Endothelial cell of umbilical vein (primary cell): ENCODE measurements around the gene FRMD4A. TPM values are rescaled to one million over a fixed set of nuclear protein-coding genes. Genes with fewer than 3 reads are reported as not detected.

Experiments
- BruUV-seq: library from RNA; stranded (reverse); fragments of 400-500 nt; replicated peaks from 2 replicates; lab custom pipeline; 2021; lab: Mats Ljungman, UMichigan
- CTCF ChIA-PET: fragments of 300-600, 350-600 bp; sonication (Branson Sonifier 250); formaldehyde crosslinking; loops from one replicate; lab custom pipeline; 2021; ENCODE audit warnings: antibody characterized with exemption, inconsistent platforms; lab: Charles Lee
- POLR2A ChIA-PET: fragments of 300-600, 350-600 bp; sonication (Branson Sonifier 250); formaldehyde crosslinking; loops from one replicate; lab custom pipeline; 2021; ENCODE audit warnings: antibody characterized with exemption, inconsistent platforms; lab: Charles Lee
- DNase-seq: peaks from one replicate; pipeline ENCODE4 v3.0.0-alpha.2; 2011; ENCODE audit warnings: low read depth, low spot score
- FAIRE-seq: peaks from 2 replicates; lab custom pipeline; 2011; peaks lifted over from hg19 to GRCh38; lab: Jason Lieb, UNC
- H2AFZ ChIP-seq: 2 replicates; pipeline ENCODE4 v1.6.0; 2012; ENCODE audit warnings: low read depth, low read length, control low read depth, inconsistent platforms
- H3K27ac ChIP-seq: 2 replicates; pipeline ENCODE4 v1.5.1; 2011; ENCODE audit warnings: low read depth, mild to moderate bottlenecking, control low read depth, low read length, moderate library complexity; ENCODE audit not compliant: insufficient read depth
- H3K27me3 ChIP-seq, 2 experiments: 2 replicates each; pipeline versions ENCODE4 v1.6.0 to v1.6.1; 2011; ENCODE audit warnings: low read length in 2 of 2, mixed read lengths in 1 of 2; ENCODE audit not compliant: control insufficient read depth in 2 of 2, insufficient read depth in 2 of 2
- H3K36me3 ChIP-seq, 2 experiments: 2 replicates in 1 of 2; 3 replicates in 1 of 2; pipeline ENCODE4 v1.5.1; 2011; ENCODE audit warnings: low read length in 2 of 2, mild to moderate bottlenecking in 1 of 2, moderate library complexity in 1 of 2; ENCODE audit not compliant: control insufficient read depth in 2 of 2, insufficient read depth in 2 of 2; ENCODE audit errors: extremely low read depth in 1 of 2
- H3K4me1 ChIP-seq: 3 replicates; pipeline ENCODE4 v1.5.1; 2011; ENCODE audit warnings: mild to moderate bottlenecking, low read length; ENCODE audit not compliant: control insufficient read depth, insufficient read depth; ENCODE audit errors: extremely low read depth
- H3K4me2 ChIP-seq: 2 replicates; pipeline ENCODE4 v1.6.1; 2011; ENCODE audit warnings: low read length, control low read depth, mixed read lengths; ENCODE audit not compliant: insufficient read depth
- H3K4me3 ChIP-seq, 3 experiments: fragments of 200-600 bp in 1 of 3; sonication (generic), shearing (Covaris generic) in 1 of 3; replicated peaks in 1 of 3; 2 replicates each; pipeline ENCODE4 v1.5.1; 2011 to 2016; ENCODE audit warnings: control low read depth in 3 of 3, low read length in 3 of 3, mild to moderate bottlenecking in 2 of 3, inconsistent platforms in 1 of 3, low read depth in 1 of 3, moderate library complexity in 1 of 3; ENCODE audit not compliant: insufficient read depth in 1 of 3
- H3K79me2 ChIP-seq: 2 replicates; pipeline ENCODE4 v1.6.0; 2012; ENCODE audit warnings: low read length, inconsistent platforms; ENCODE audit not compliant: control insufficient read depth, insufficient read depth
- H3K9ac ChIP-seq: replicated peaks from 2 replicates; pipeline ENCODE3; 2011; ENCODE audit warnings: low read length, control low read depth; ENCODE audit not compliant: insufficient read depth; ENCODE audit errors: extremely low read depth
- H3K9me1 ChIP-seq: replicated peaks from 3 replicates; pipeline ENCODE4 v1.6.0; 2011; ENCODE audit warnings: mild to moderate bottlenecking, low read length; ENCODE audit not compliant: control insufficient read depth, insufficient read depth; ENCODE audit errors: extremely low read depth
- H3K9me3 ChIP-seq: replicated peaks from 2 replicates; pipeline ENCODE4 v1.5.1; 2012; ENCODE audit warnings: low read length, inconsistent platforms; ENCODE audit not compliant: control insufficient read depth, insufficient read depth
- H4K20me1 ChIP-seq: replicated peaks from 2 replicates; pipeline ENCODE3; 2011; ENCODE audit warnings: mild to moderate bottlenecking, low read length; ENCODE audit not compliant: control insufficient read depth, insufficient read depth; ENCODE audit errors: extremely low read depth
- CTCF ChIP-seq, 2 donors: IDR thresholded peaks; 1 replicate in 1 of 2; 2 replicates in 1 of 2; pipeline ENCODE4 v1.5.1; 2011; ENCODE audit warnings: low read length in 2 of 2, mild to moderate bottlenecking in 2 of 2, moderate library complexity in 2 of 2, control low read depth in 1 of 2, inconsistent platforms in 1 of 2, low read depth in 1 of 2; ENCODE audit not compliant: insufficient read depth in 1 of 2; ENCODE audit errors: extremely low read depth in 1 of 2
- EZH2 ChIP-seq: IDR thresholded peaks from 2 replicates; pipeline ENCODE4 v1.6.1; 2012; ENCODE audit warnings: borderline replicate concordance, low read depth, mild to moderate bottlenecking, moderate library complexity, low read length, inconsistent platforms; ENCODE audit not compliant: severe bottlenecking
- FOS ChIP-seq: IDR thresholded peaks from 2 replicates; pipeline ENCODE4 v1.6.1; 2011; ENCODE audit warnings: mild to moderate bottlenecking, low read length, moderate library complexity, borderline replicate concordance; ENCODE audit not compliant: insufficient read depth
- GATA2 ChIP-seq: IDR thresholded peaks from 2 replicates; pipeline ENCODE4 v1.7.0; 2011; ENCODE audit warnings: low read depth, mild to moderate bottlenecking, moderate library complexity, mixed read lengths, low read length; ENCODE audit not compliant: insufficient read length, insufficient read depth
- JUN ChIP-seq: IDR thresholded peaks from 2 replicates; pipeline ENCODE4 v1.6.1; 2011; ENCODE audit warnings: borderline replicate concordance, low read depth; ENCODE audit not compliant: insufficient read length, insufficient read depth
- MAX ChIP-seq: IDR thresholded peaks from 2 replicates; pipeline ENCODE4 v1.6.1; 2011; ENCODE audit not compliant: insufficient read depth, insufficient read length
- MYC ChIP-seq: IDR thresholded peaks from one replicate; pipeline ENCODE4 v1.6.1; 2011; ENCODE audit warnings: mild to moderate bottlenecking, low read depth, low read length
- POLR2A ChIP-seq: IDR thresholded peaks from 2 replicates; pipeline ENCODE4 v1.6.1; 2012; ENCODE audit warnings: low read depth, mild to moderate bottlenecking, control low read depth, low read length
- POLR2AphosphoS5 ChIP-seq: IDR thresholded peaks from 2 replicates; pipeline ENCODE4 v1.6.1; 2012; ENCODE audit warnings: low read depth, mild to moderate bottlenecking, control low read depth, low read length, moderate library complexity; ENCODE audit not compliant: insufficient read depth
- dilution Hi-C: fragments of 300-500 bp; cut with MboI; formaldehyde crosslinking; loops from one replicate; pipeline ENCODE4 v1.15.0; 2019; ENCODE audit warnings: low sequenced_read_pairs; ENCODE audit not compliant: extremely low pct_ligation_motif_present
- intact Hi-C: fragments of 100-400 bp; cut with micrococcal nuclease; formaldehyde crosslinking; loops from one replicate; pipeline ENCODE4 v1.10.0; 2022
- polyA plus RNA-seq, 4 experiments: library from polyadenylated mRNA; depleted of rRNA in 3 of 4; stranded (reverse) in 3 of 4; unstranded in 1 of 4; fragments of >200 nt; gene quantifications; 2 replicates each; pipeline versions ENCODE4 v1.2.1 to v1.2.3, GENCODE V29; 2011 to 2012; ENCODE audit warnings: missing spikeins in 1 of 4
- total RNA-seq: library from RNA; stranded (reverse); gene quantifications from 2 replicates; pipeline ENCODE4 v1.2.3, GENCODE V29; 2021

Gene FRMD4A
- total and polyA plus RNA-seq, 2 donors (not counting 3 experiments of a cell fraction or from before 2014, with no cell fraction given), result 123 to 148 TPM

GRCh38 chr10:13704964-13705363, 625.8 kb downstream of the FRMD4A start:
- H3K79me2 ChIP-seq, result peaks cover 42% of the 10 kb centered on the region
- FAIRE-seq, result no peak
- intact Hi-C loops, result no loop called here

More at GRCh38 chr10:13704964-13705363, 625.8 kb downstream of the FRMD4A start:
- Histone ChIP-seq H3K4me1 (peaks cover 69% of the 10 kb centered on the region), H3K4me3 (no peak overlapping the region), H3K27ac (no peak overlapping the region), H3K36me3 (peaks cover 2 to 4% of the 10 kb centered on the region in 2 experiments), H3K4me2 (no peak overlapping the region), H3K9ac (no peak overlapping the region), H2AFZ (no peak overlapping the region), H3K9me1 (no peaks in the 10 kb centered on the region), H3K27me3 (no peaks in the 10 kb centered on the region), H4K20me1 (no peaks in the 10 kb centered on the region), H3K9me3 (no peaks in the 10 kb centered on the region)
- CTCF ChIA-PET, result interaction anchor here (1.0 to 2.8 kb wide), 4 partner anchors 8 to 45 kb away, joined by 3 to 7 read pairs (median 6); no protein-coding TSS in a partner anchor
- DNase-seq, result no peak
- TF ChIP-seq JUN (no peak), CTCF (IDR thresholded peaks at IDR 0.05; ENCODE audit: extremely low read depth in 1 of 2, insufficient read depth in 1 of 2, low read depth in 1 of 2, low read length in 2 of 2) (no peak), EZH2 (no peak), MYC (no peak), MAX (no peak), FOS (no peak), POLR2A (no peak), GATA2 (no peak), POLR2AphosphoS5 (no peak)
- dilution Hi-C loops, result no loop called here
- POLR2A ChIA-PET, result no interaction called here
- BruUV-seq, result no TSS peak
